ENCODE results near the gene PHPT1.
"Not testable (repeated sequence)": the region's sequence is repeated elsewhere in the genome, so short reads cannot be mapped to it uniquely, and the experiment has no call there.

The PHPT1 gene

GRCh38 chr9:136837146-136837855, 11.9 kb upstream of the PHPT1 start:
- peaks cover 9% of the 10 kb centered on the region in 2 donors for H3K4me1 Mint-ChIP-seq (ENCODE audit: low read depth in 2 of 2)
- H3K27ac Mint-ChIP-seq = no peak overlapping the region
- no peak for DNase-seq
- peaks cover 23% of the 10 kb centered on the region for H3K36me3 Mint-ChIP-seq (ENCODE audit: insufficient read depth)
- H3K4me3 Mint-ChIP-seq = no peak overlapping the region
- H3K27me3 Mint-ChIP-seq = no peaks in the 10 kb centered on the region
- no peaks in the 10 kb centered on the region for H3K9me3 Mint-ChIP-seq
- ATAC-seq (replicated peaks) = no peak

GRCh38 chr9:136837856-136838277, 11.3 kb upstream of the PHPT1 start:
- not testable (repeated sequence) for H3K27me3 Mint-ChIP-seq; ATAC-seq (replicated peaks); DNase-seq; H3K27ac Mint-ChIP-seq; H3K4me3 Mint-ChIP-seq; H3K9me3 Mint-ChIP-seq
- H3K4me1 Mint-ChIP-seq (ENCODE audit: low read depth in 2 of 2) = peaks cover 11 to 12% of the 10 kb centered on the region in 2 donors
- peaks cover 26% of the 10 kb centered on the region for H3K36me3 Mint-ChIP-seq (ENCODE audit: insufficient read depth)

- ATAC-seq (replicated peaks) (no peak), DNase-seq (no peak)
- Mint-ChIP-seq H3K36me3 (ENCODE audit: insufficient read depth) (peaks cover 30% of the 10 kb centered on the region), H3K4me1 (ENCODE audit: low read depth in 2 of 2) (peaks cover 11 to 12% of the 10 kb centered on the region in 2 donors), H3K27me3 (no peaks in the 10 kb centered on the region), H3K4me3 (no peak overlapping the region), H3K27ac (no peak overlapping the region), H3K9me3 (no peaks in the 10 kb centered on the region)
These were observed 10.6 kb upstream of the PHPT1 start for GRCh38 chr9:136838314-136839228.

- DNase-seq (no peak), ATAC-seq (replicated peaks) (no peak)
- Mint-ChIP-seq H3K4me1 (ENCODE audit: low read depth in 2 of 2) (peaks cover 11 to 12% of the 10 kb centered on the region in 2 donors), H3K9me3 (no peaks in the 10 kb centered on the region), H3K36me3 (ENCODE audit: insufficient read depth) (peaks cover 35% of the 10 kb centered on the region), H3K27me3 (no peaks in the 10 kb centered on the region), H3K27ac (no peak overlapping the region), H3K4me3 (no peak overlapping the region)
These were observed 9.7 kb upstream of the PHPT1 start for GRCh38 chr9:136839229-136840139.

- Mint-ChIP-seq H3K27me3 (no peaks in the 10 kb centered on the region), H3K27ac (no peak overlapping the region), H3K36me3 (ENCODE audit: insufficient read depth) (peaks cover 31% of the 10 kb centered on the region), H3K9me3 (no peaks in the 10 kb centered on the region), H3K4me3 (no peak overlapping the region), H3K4me1 (ENCODE audit: low read depth in 2 of 2) (peaks cover 11 to 12% of the 10 kb centered on the region in 2 donors)
- ATAC-seq (replicated peaks) = no peak
- DNase-seq = no peak
These were observed 8.9 kb upstream of the PHPT1 start for GRCh38 chr9:136840140-136840876.

- DNase-seq = no peak
- Mint-ChIP-seq H3K36me3 (ENCODE audit: insufficient read depth) (peaks cover 31% of the 10 kb centered on the region), H3K4me3 (peak overlapping the region in 1 of 2 donors; percentile 92), H3K27ac (peak overlapping the region in 1 of 2 donors; percentile 88), H3K9me3 (no peaks in the 10 kb centered on the region), H3K4me1 (ENCODE audit: low read depth in 2 of 2) (peaks cover 11 to 12% of the 10 kb centered on the region in 2 donors), H3K27me3 (no peaks in the 10 kb centered on the region)
- no peak for ATAC-seq (replicated peaks)
These were observed 8.1 kb upstream of the PHPT1 start for GRCh38 chr9:136840877-136841645.

GRCh38 chr9:136841646-136842379, 7.4 kb upstream of the PHPT1 start:
- Mint-ChIP-seq H3K4me1 (ENCODE audit: low read depth in 2 of 2) (peaks cover 12 to 13% of the 10 kb centered on the region in 2 donors), H3K4me3 (peak overlapping the region; percentile 91 to 92), H3K27ac (peak overlapping the region; percentile 79 to 88), H3K36me3 (ENCODE audit: insufficient read depth) (peaks cover 38% of the 10 kb centered on the region)
- H3K9me3 Mint-ChIP-seq; DNase-seq; ATAC-seq (replicated peaks); H3K27me3 Mint-ChIP-seq: not testable (repeated sequence)

GRCh38 chr9:136842380-136842948, 6.7 kb upstream of the PHPT1 start, which contains the start of gene AJM1:
TSS of gene AJM1 (plus strand) at chr9:136842478. CDS start at chr9:136844415, 1,937 bp downstream.
- H3K9me3 Mint-ChIP-seq, H3K27me3 Mint-ChIP-seq: not testable (repeated sequence)
- peaks cover 44% of the 10 kb centered on the region for H3K36me3 Mint-ChIP-seq (ENCODE audit: insufficient read depth)
- H3K4me3 Mint-ChIP-seq = peak within 1 kb of the TSS; percentile 91 to 92
- H3K27ac Mint-ChIP-seq = peak within 1 kb of the TSS; percentile 79 to 88
- ATAC-seq (replicated peaks) = peak; percentile 90
- peak; percentile 80 to 86 (median 81) for DNase-seq
- peaks cover 13% of the 10 kb centered on the region in 2 donors for H3K4me1 Mint-ChIP-seq (ENCODE audit: low read depth in 2 of 2)

- Mint-ChIP-seq H3K36me3 (ENCODE audit: insufficient read depth) (peaks cover 47% of the 10 kb centered on the region), H3K27me3 (peaks cover 0 to 11% of the 10 kb centered on the region in 2 donors), H3K27ac (peak overlapping the region in 1 of 2 donors; percentile 70), H3K4me3 (peak overlapping the region; percentile 69 to 76), H3K4me1 (ENCODE audit: low read depth in 2 of 2) (peaks cover 20% of the 10 kb centered on the region in 2 donors)
- not testable (repeated sequence) for ATAC-seq (replicated peaks); DNase-seq; H3K9me3 Mint-ChIP-seq
These were observed 5.9 kb upstream of the PHPT1 start for GRCh38 chr9:136843159-136843800.

- H3K9me3 Mint-ChIP-seq = not testable (repeated sequence)
- Mint-ChIP-seq H3K4me1 (ENCODE audit: low read depth in 2 of 2) (peaks cover 20 to 22% of the 10 kb centered on the region in 2 donors), H3K4me3 (peak overlapping the region; percentile 69 to 76), H3K27ac (peak overlapping the region in 1 of 2 donors; percentile 70), H3K27me3 (peaks cover 0 to 11% of the 10 kb centered on the region in 2 donors), H3K36me3 (ENCODE audit: insufficient read depth) (peaks cover 54% of the 10 kb centered on the region)
- ATAC-seq (replicated peaks) (peak; percentile 3), DNase-seq (peak; percentile 55 to 66 (median 61))
These were observed 5.1 kb upstream of the PHPT1 start for GRCh38 chr9:136843801-136844740.

Measured in effector memory CD8-positive, alpha-beta T cell (primary cell).